SK-N-SH (cell line): Measurements from ENCODE around the gene ZNF837. TPM values are rescaled to one million over a fixed set of nuclear protein-coding genes. Genes with fewer than 3 reads are reported as not detected.

Source experiments
- CTCF ChIA-PET: fragments of 300-600, 350-600 bp; formaldehyde crosslinking; extraction: SDS; loops from one replicate; lab custom pipeline; 2021; lab: Yijun Ruan, JAX
- POLR2A ChIA-PET: fragments of 350-600 bp; sonication (Branson Sonifier 250); formaldehyde crosslinking; extraction: SDS; loops from one replicate; lab custom pipeline; 2020; ENCODE audit warnings: antibody characterized with exemption, inconsistent platforms; lab: Yijun Ruan, JAX
- DNase-seq: peaks from one replicate; pipeline ENCODE4 v3.0.0; 2012
- H2AFZ ChIP-seq: fragments of 200-600 bp; sonication (generic); 2 replicates; pipeline ENCODE4 v1.8.1; 2016; ENCODE audit warnings: antibody characterized with exemption, mild to moderate bottlenecking, low read depth
- H3F3A ChIP-seq: fragments of 200-600 bp; sonication (generic); replicated peaks from 2 replicates; pipeline ENCODE3; 2016; ENCODE audit warnings: antibody characterized with exemption, mild to moderate bottlenecking; ENCODE audit not compliant: insufficient read depth
- H3K27ac ChIP-seq, 2 experiments: fragments of 200-500 bp in 1 of 2; fragments of 200-600 bp in 1 of 2; sonication (Bioruptor generic) in 1 of 2; sonication (generic), shearing (Covaris generic) in 1 of 2; 2 replicates each; pipeline versions ENCODE4 v1.5.1 to v1.6.1; 2014 to 2016; ENCODE audit warnings: low read depth in 2 of 2, inconsistent platforms in 1 of 2, low read length in 1 of 2, mild to moderate bottlenecking in 1 of 2, mixed read lengths in 1 of 2
- H3K27me3 ChIP-seq: fragments of 200-600 bp; sonication (generic), shearing (Covaris generic); 2 replicates; pipeline ENCODE4 v1.6.1; 2016; ENCODE audit warnings: mixed run types; ENCODE audit not compliant: insufficient read depth
- H3K36me3 ChIP-seq, 2 experiments: fragments of 200-500 bp in 1 of 2; fragments of 200-600 bp in 1 of 2; sonication (Bioruptor generic) in 1 of 2; sonication (generic) in 1 of 2; replicated peaks in 1 of 2; 2 replicates each; pipeline versions ENCODE3 to v1.5.1; 2014 to 2016; ENCODE audit warnings: low read length in 1 of 2, mild to moderate bottlenecking in 1 of 2; ENCODE audit not compliant: insufficient read depth in 2 of 2, control insufficient read depth in 1 of 2
- H3K4me1 ChIP-seq, 2 experiments: fragments of 200-500 bp in 1 of 2; fragments of 200-600 bp in 1 of 2; sonication (Bioruptor generic) in 1 of 2; sonication (generic), shearing (Covaris generic) in 1 of 2; 2 replicates each; pipeline versions ENCODE4 v1.5.1 to v1.6.1; 2014 to 2016; ENCODE audit warnings: low read depth in 1 of 2, low read length in 1 of 2, mixed run types in 1 of 2; ENCODE audit not compliant: insufficient read depth in 2 of 2, control insufficient read depth in 1 of 2
- H3K4me2 ChIP-seq: fragments of 200-600 bp; sonication (generic), shearing (Covaris generic); 2 replicates; pipeline ENCODE4 v1.6.1; 2017; ENCODE audit warnings: mixed run types
- H3K4me3 ChIP-seq, 2 experiments: fragments of 200-500 bp in 1 of 2; fragments of 200-600 bp in 1 of 2; sonication (Bioruptor generic) in 1 of 2; sonication (generic), shearing (Covaris generic) in 1 of 2; 2 replicates each; pipeline versions ENCODE4 v1.5.1 to v1.8.1; 2014 to 2016; ENCODE audit warnings: low read depth in 2 of 2, inconsistent platforms in 1 of 2, low read length in 1 of 2, mild to moderate bottlenecking in 1 of 2, mixed read lengths in 1 of 2, moderate library complexity in 1 of 2
- H3K79me2 ChIP-seq: fragments of 200-600 bp; sonication (generic); 2 replicates; pipeline ENCODE4 v1.8.1; 2017; ENCODE audit warnings: mild to moderate bottlenecking; ENCODE audit not compliant: insufficient read depth
- H3K9ac ChIP-seq: fragments of 200-600 bp; sonication (generic); 2 replicates; pipeline ENCODE4 v1.6.1; 2017; ENCODE audit warnings: mixed run types
- H3K9me2 ChIP-seq: fragments of 200-600 bp; sonication (generic); 2 replicates; pipeline ENCODE4 v1.6.1; 2017; ENCODE audit warnings: mixed run types
- H3K9me3 ChIP-seq: fragments of 200-600 bp; sonication (generic); 2 replicates; pipeline ENCODE4 v1.6.1; 2017; ENCODE audit warnings: mixed run types, mild to moderate bottlenecking, moderate library complexity
- H4K20me1 ChIP-seq: fragments of 200-600 bp; sonication (generic); 2 replicates; pipeline ENCODE4 v1.6.1; 2017; ENCODE audit warnings: mild to moderate bottlenecking, mixed run types; ENCODE audit not compliant: insufficient read depth
- CHD2 ChIP-seq: fragments of 150-350 bp; IDR thresholded peaks from 2 replicates; pipeline ENCODE4 v1.6.1; 2018; ENCODE audit warnings: low read length; ENCODE audit not compliant: partially characterized antibody
- ELF1 ChIP-seq: IDR thresholded peaks from 2 replicates; pipeline ENCODE4 v1.4.0; 2012
- EP300 ChIP-seq, 2 experiments: IDR thresholded peaks; 2 replicates each; pipeline versions ENCODE4 v1.4.0 to v1.6.1; 2012; ENCODE audit warnings: borderline replicate concordance in 1 of 2, low read depth in 1 of 2, low read length in 1 of 2
- FOXJ3 ChIP-seq: sonication (generic); formaldehyde crosslinking; IDR thresholded peaks from 2 replicates; pipeline ENCODE4 v1.5.1; 2020; ENCODE audit warnings: mild to moderate bottlenecking, missing genetic modification reagents
- GABPA ChIP-seq: IDR thresholded peaks from 2 replicates; pipeline ENCODE4 v1.4.0; 2012; ENCODE audit warnings: low read depth, mild to moderate bottlenecking
- MEF2A ChIP-seq: IDR thresholded peaks from 2 replicates; pipeline ENCODE4 v1.4.0; 2012; ENCODE audit warnings: low read depth, borderline replicate concordance
- MXI1 ChIP-seq: IDR thresholded peaks from 2 replicates; pipeline ENCODE4 v1.6.1; 2012; ENCODE audit warnings: mild to moderate bottlenecking, low read depth, low read length, improper control_type of control experiment
- POLR2AphosphoS5 ChIP-seq: IDR thresholded peaks from 2 replicates; pipeline ENCODE4 v1.6.1; 2012; ENCODE audit warnings: low read depth, low read length
- RAD21 ChIP-seq: IDR thresholded peaks from 2 replicates; pipeline ENCODE4 v1.6.1; 2012; ENCODE audit warnings: mild to moderate bottlenecking, low read length
- RCOR1 ChIP-seq: fragments of 150-350 bp; IDR thresholded peaks from 2 replicates; pipeline ENCODE4 v1.6.1; 2017; ENCODE audit warnings: antibody characterized with exemption, low read length
- RFX5 ChIP-seq: IDR thresholded peaks from 2 replicates; pipeline ENCODE4 v1.6.1; 2012; ENCODE audit warnings: mild to moderate bottlenecking, improper control_type of control experiment, low read length
- SIN3A ChIP-seq: IDR thresholded peaks from 2 replicates; pipeline ENCODE4 v1.6.1; 2012; ENCODE audit warnings: low read depth, mild to moderate bottlenecking, low read length, moderate library complexity, borderline replicate concordance
- TAF1 ChIP-seq: IDR thresholded peaks from 2 replicates; pipeline ENCODE4 v1.6.1; 2012; ENCODE audit warnings: low read depth, mild to moderate bottlenecking, low read length, moderate library complexity, borderline replicate concordance
- WGBS: methylation state at CpG from one replicate; pipeline ENCODE4 v1.1.6; 2017; ENCODE audit warnings: low lambda C conversion rate; 5-methylcytosine and 5-hydroxymethylcytosine counted together
- polyA plus RNA-seq, 3 experiments: library from polyadenylated mRNA; depleted of rRNA; stranded (reverse); fragments of >200 nt; gene quantifications; 2 replicates each; pipeline ENCODE4 v1.2.3, GENCODE V29; 2012
- TF ChIP-seq, protein P1 (sequence below): fragments of 200-600 bp; sonication (generic); IDR thresholded peaks from 2 replicates; pipeline ENCODE4 v1.6.1; 2017; ENCODE audit warnings: antibody characterized with exemption, mild to moderate bottlenecking, moderate library complexity
- TF ChIP-seq, protein P2 (sequence below): IDR thresholded peaks from 2 replicates; pipeline ENCODE4 v1.4.0; 2012; ENCODE audit warnings: low read depth, borderline replicate concordance
- TF ChIP-seq, protein P3 (sequence below): IDR thresholded peaks from 2 replicates; pipeline ENCODE4 v1.6.1; 2012; ENCODE audit warnings: mild to moderate bottlenecking, low read depth, low read length, moderate library complexity
- TF ChIP-seq, protein P4 (sequence below): IDR thresholded peaks from 2 replicates; pipeline ENCODE4 v1.4.0; 2012; ENCODE audit warnings: low read depth
- TF ChIP-seq, protein P5 (sequence below): fragments of 150-350 bp; IDR thresholded peaks from 2 replicates; pipeline ENCODE4 v1.6.1; 2016; ENCODE audit warnings: mild to moderate bottlenecking, low read depth, low read length

The ZNF837 gene
- polyA plus RNA-seq, 1 of the 3 experiments (the other 2 are of a cell fraction): 1.6 TPM

DNA sequence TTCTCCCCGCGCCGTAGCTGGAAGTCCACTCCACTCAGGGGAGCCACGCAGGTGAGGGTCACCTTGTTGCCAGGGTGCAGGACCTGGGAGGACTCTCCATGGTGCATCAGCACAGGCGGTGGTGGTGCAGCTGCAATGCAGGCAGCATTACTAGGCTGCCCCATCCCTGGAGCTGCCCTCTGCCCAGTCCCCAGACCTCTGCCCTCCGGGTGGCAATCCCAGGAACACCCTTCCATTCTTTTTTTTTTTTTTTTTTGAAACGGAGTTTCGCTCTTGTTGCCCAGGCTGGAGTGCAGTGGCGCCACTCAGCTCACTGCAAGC is 29.3 kb downstream of the ZNF837 start:
- H3K9ac ChIP-seq: no peak overlapping the region
- no peaks in the 10 kb centered on the region for H3K9me2 ChIP-seq
- H3K27me3 ChIP-seq: no peaks in the 10 kb centered on the region
- H3K27ac ChIP-seq: no peak overlapping the region
- H4K20me1 ChIP-seq: no peaks in the 10 kb centered on the region
- H3K36me3 ChIP-seq: peaks cover 2 to 4% of the 10 kb centered on the region in 2 experiments
- DNase-seq: no peak
- ChIA-PET POLR2A (interaction anchor here (3.6 kb wide), 1 partner anchor 11 kb away, joined by 18 read pairs; the partner anchor contains the start of gene ZNF497), CTCF (interaction anchor here (1.3 kb wide), 1 partner anchor 23 kb away, joined by 4 read pairs; no protein-coding TSS in a partner anchor)
- H3K79me2 ChIP-seq: peaks cover 38% of the 10 kb centered on the region
- WGBS: 95% methylated on average over 5 of the region's 9 CpGs
- H3K4me3 ChIP-seq: no peak overlapping the region
- no peaks in the 10 kb centered on the region for H3F3A ChIP-seq
- H3K9me3 ChIP-seq: no peaks in the 10 kb centered on the region
- no peak overlapping the region for H3K4me2 ChIP-seq
- TF ChIP-seq CHD2: no peak
- no peak for TF ChIP-seq MXI1
- TF ChIP-seq FOXJ3 (CRISPR knock-in tag): no peak
- TF ChIP-seq TAF1: no peak
- TF ChIP-seq MEF2A: no peak
- TF ChIP-seq, protein P1, sequence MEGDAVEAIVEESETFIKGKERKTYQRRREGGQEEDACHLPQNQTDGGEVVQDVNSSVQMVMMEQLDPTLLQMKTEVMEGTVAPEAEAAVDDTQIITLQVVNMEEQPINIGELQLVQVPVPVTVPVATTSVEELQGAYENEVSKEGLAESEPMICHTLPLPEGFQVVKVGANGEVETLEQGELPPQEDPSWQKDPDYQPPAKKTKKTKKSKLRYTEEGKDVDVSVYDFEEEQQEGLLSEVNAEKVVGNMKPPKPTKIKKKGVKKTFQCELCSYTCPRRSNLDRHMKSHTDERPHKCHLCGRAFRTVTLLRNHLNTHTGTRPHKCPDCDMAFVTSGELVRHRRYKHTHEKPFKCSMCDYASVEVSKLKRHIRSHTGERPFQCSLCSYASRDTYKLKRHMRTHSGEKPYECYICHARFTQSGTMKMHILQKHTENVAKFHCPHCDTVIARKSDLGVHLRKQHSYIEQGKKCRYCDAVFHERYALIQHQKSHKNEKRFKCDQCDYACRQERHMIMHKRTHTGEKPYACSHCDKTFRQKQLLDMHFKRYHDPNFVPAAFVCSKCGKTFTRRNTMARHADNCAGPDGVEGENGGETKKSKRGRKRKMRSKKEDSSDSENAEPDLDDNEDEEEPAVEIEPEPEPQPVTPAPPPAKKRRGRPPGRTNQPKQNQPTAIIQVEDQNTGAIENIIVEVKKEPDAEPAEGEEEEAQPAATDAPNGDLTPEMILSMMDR: no peak
- TF ChIP-seq, protein P2, sequence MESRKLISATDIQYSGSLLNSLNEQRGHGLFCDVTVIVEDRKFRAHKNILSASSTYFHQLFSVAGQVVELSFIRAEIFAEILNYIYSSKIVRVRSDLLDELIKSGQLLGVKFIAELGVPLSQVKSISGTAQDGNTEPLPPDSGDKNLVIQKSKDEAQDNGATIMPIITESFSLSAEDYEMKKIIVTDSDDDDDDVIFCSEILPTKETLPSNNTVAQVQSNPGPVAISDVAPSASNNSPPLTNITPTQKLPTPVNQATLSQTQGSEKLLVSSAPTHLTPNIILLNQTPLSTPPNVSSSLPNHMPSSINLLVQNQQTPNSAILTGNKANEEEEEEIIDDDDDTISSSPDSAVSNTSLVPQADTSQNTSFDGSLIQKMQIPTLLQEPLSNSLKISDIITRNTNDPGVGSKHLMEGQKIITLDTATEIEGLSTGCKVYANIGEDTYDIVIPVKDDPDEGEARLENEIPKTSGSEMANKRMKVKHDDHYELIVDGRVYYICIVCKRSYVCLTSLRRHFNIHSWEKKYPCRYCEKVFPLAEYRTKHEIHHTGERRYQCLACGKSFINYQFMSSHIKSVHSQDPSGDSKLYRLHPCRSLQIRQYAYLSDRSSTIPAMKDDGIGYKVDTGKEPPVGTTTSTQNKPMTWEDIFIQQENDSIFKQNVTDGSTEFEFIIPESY: no peak
- no peak for TF ChIP-seq RFX5
- no peak for TF ChIP-seq ELF1
- TF ChIP-seq, protein P3, sequence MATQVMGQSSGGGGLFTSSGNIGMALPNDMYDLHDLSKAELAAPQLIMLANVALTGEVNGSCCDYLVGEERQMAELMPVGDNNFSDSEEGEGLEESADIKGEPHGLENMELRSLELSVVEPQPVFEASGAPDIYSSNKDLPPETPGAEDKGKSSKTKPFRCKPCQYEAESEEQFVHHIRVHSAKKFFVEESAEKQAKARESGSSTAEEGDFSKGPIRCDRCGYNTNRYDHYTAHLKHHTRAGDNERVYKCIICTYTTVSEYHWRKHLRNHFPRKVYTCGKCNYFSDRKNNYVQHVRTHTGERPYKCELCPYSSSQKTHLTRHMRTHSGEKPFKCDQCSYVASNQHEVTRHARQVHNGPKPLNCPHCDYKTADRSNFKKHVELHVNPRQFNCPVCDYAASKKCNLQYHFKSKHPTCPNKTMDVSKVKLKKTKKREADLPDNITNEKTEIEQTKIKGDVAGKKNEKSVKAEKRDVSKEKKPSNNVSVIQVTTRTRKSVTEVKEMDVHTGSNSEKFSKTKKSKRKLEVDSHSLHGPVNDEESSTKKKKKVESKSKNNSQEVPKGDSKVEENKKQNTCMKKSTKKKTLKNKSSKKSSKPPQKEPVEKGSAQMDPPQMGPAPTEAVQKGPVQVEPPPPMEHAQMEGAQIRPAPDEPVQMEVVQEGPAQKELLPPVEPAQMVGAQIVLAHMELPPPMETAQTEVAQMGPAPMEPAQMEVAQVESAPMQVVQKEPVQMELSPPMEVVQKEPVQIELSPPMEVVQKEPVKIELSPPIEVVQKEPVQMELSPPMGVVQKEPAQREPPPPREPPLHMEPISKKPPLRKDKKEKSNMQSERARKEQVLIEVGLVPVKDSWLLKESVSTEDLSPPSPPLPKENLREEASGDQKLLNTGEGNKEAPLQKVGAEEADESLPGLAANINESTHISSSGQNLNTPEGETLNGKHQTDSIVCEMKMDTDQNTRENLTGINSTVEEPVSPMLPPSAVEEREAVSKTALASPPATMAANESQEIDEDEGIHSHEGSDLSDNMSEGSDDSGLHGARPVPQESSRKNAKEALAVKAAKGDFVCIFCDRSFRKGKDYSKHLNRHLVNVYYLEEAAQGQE: no peak
- TF ChIP-seq RAD21: no peak
- TF ChIP-seq SIN3A: no peak
- TF ChIP-seq, protein P4, sequence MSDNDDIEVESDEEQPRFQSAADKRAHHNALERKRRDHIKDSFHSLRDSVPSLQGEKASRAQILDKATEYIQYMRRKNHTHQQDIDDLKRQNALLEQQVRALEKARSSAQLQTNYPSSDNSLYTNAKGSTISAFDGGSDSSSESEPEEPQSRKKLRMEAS: no peak
- no peak for TF ChIP-seq RCOR1
- TF ChIP-seq, protein P5, sequence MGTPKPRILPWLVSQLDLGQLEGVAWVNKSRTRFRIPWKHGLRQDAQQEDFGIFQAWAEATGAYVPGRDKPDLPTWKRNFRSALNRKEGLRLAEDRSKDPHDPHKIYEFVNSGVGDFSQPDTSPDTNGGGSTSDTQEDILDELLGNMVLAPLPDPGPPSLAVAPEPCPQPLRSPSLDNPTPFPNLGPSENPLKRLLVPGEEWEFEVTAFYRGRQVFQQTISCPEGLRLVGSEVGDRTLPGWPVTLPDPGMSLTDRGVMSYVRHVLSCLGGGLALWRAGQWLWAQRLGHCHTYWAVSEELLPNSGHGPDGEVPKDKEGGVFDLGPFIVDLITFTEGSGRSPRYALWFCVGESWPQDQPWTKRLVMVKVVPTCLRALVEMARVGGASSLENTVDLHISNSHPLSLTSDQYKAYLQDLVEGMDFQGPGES: no peak
- TF ChIP-seq POLR2AphosphoS5: no peak
- TF ChIP-seq EP300 (IDR thresholded peaks at IDR 0.05; ENCODE audit: borderline replicate concordance in 1 of 2, low read depth in 1 of 2, low read length in 1 of 2): no peak
- TF ChIP-seq GABPA: no peak
- peaks cover 0 to under 1% of the 10 kb centered on the region in 2 experiments; a peak in 2 of 4 replicates for H3K4me1 ChIP-seq
- no peak overlapping the region for H2AFZ ChIP-seq
